ENCODE results near the gene KDM4B.
"Not testable (repeated sequence)": the region's sequence is repeated elsewhere in the genome, so short reads cannot be mapped to it uniquely, and the experiment has no call there.

The KDM4B gene

DNA sequence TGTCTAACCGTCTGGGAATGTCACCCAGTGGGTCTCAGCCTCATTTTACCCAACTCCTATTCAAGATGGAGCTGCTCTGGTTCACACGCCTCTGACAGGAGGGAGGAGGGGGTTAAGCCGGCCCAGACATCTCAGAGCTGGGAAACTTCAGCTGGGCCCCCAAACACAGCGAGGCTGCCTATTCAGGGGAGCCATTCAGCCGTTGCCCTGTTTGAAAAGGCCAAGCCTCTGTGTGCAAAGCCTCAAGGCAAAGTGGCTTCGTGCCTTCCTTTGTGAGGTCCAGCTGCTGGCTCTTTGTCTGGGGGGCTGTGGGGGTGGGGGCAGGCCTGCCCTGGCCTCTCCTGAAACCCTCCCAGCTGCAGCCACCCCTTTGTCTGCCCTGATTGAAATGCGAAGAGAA, 224.3 kb downstream of the KDM4B start:
- DNase-seq (ENCODE audit: low read depth in 2 of 3, low spot score in 2 of 3), result no peak

DNA sequence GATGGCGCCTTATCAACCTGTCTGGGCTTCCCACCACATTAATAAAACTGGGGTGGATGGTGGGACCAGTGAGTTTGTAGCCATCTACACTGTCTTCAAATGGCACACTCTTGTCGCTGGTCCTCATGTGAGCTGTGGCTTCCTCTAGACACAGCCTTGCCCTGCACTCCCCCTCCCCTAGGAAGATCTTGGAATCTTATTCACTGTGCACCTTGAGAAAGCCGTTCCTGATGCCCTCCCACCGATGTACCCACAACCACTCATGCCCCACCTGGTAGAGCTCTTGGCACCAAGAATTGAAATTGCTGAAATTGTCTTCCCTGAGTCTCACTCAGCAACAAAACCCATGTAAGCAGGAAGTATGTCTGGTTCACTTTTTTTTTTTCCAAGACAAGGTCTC, 225.7 kb downstream of the KDM4B start:
- DNase-seq (ENCODE audit: low read depth in 2 of 3, low spot score in 2 of 3), result no peak

DNA sequence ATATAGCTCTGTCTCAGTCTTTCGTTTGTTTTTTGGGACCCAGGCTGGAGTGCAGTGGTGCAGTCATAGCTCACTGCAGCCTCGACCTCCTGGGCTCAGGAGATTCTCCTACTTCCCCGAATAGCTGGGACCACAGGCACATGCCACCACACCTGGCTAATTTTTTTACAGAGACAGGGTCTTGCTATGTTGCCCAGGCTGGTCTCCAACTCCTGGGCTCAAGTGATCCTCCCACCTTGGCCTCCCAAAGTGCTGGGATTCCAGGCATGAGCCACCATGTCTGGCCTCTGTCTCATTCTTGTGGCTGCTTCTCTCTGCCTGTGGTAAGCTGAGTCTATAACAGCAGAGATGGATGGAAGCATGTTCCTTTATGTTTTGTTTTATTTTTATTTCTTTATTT, 226.7 kb downstream of the KDM4B start:
- not testable (repeated sequence) for DNase-seq (ENCODE audit: low read depth in 2 of 3, low spot score in 2 of 3)

DNA sequence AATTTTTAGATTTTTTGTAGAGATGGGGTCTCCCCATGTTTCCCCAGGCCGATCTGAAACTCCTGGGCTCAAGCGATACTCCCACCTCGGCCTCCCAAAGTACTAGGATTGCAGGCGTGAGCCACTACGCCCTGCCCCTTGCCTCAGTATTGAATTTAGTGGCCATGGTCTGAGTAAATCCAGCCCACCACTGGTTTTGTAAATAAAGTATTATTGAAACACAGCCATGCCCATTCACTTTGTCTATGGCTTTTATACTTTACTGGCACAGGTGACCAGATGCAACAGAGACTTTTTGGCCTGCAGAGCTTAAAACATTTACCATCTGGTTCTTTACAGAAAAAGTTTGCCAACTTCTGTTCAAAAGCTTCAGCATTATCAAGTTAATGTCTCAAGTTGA, 227.9 kb downstream of the KDM4B start:
- no peak for DNase-seq (ENCODE audit: low read depth in 2 of 3, low spot score in 2 of 3)

DNA sequence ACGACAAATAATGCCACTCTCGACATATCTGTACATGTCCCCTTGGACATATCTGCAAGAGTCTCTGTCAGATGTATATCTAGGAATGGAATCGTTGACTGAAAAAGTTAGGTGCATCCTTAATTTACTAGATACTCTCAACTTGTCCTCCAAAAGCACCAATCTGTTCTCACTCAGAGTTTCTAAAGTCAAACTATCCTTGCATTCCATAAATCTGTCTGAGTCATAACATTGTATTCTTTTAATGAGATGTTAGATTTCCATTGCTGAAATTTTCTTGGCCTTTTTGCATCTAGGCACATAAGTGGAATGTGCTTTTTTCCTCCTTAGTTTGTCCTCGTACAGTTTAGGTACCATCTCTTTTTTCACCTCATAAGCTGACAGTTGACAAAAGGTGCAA, 231.9 kb downstream of the KDM4B start:
- DNase-seq (ENCODE audit: low read depth in 2 of 3, low spot score in 2 of 3), result no peak

DNA sequence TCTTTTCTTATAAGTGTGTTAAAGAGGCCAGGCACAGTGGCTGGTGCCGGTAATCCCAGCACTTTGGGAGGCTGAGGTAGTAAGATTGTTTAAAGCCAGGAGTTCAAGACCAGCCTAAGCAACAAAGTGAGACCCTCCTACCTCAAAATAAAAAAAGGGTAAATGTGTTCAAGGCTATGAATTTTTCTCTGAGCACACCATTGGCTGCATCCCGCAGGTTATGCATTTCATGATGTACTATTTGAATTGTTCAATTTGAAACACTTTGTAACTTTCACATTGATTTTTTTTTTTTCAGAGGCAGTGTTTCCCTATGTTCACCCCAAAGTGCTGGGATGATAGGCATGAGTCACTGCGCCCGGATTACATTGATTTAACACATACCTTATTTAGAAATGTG, 233.6 kb downstream of the KDM4B start:
- DNase-seq (ENCODE audit: low read depth in 2 of 3, low spot score in 2 of 3), result no peak
